HG02981 (cell line): ENCODE measurements around the gene SHANK1.
"Not testable (repeated sequence)": the region's sequence is repeated elsewhere in the genome, so short reads cannot be mapped to it uniquely, and the experiment has no call there.

Source experiments
- ATAC-seq: cut with Tn5 transposase; IDR thresholded peaks from one replicate; pipeline ENCODE4 v1.9.1; 2021; ENCODE audit warnings: mild to moderate bottlenecking, moderate library complexity; ENCODE audit not compliant: unreplicated experiment

The SHANK1 gene

DNA sequence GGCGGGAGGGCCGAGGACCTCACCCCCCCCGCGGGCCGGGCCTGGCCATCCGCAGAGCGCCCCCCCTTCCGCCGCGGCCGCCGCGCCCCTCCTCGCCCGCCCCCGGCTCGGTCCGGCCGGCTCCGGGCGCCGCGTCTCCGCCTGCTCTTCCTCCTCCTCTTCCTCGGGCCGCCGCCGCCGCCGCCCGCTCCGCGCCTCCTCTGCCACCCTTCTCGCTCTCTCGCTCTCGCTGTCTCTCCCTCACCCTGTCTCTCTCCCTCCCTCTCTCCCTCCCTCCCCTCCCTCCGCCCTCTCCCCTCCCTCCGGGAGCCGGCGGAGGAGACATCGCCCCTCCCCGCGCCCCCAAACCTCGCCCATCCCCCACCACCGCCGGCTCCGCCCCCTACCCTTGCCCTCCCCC lies at the start of gene SHANK1:
TSS of gene SHANK1 (minus strand) at position 237 of the 400 bp plus-strand sequence. CDS start 2,883 bp downstream, outside the sequence.
- ATAC-seq: no peak

DNA sequence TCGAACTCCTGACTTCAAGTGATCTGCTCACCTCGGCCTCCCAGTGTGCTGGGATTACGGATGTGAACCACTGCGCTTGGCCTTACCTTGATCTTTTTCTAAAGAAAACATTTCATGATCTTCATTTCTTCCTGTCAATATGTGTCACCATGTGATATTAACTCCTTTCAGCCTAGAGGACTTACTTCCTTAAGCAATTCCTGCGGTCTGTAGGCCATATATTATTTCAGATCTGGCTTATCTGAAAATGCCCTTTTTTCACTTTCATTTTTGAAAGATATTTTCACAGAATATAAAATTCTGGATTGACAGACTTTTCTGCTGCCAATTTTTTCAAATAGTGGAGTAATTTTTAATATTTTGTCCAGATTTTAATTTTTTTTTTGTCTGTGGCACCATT lies 48.7 kb upstream of the SHANK1 start:
- ATAC-seq: no peak

GRCh38 chr19:50767263-50767662 lies 47.7 kb upstream of the SHANK1 start:
- not testable (repeated sequence) for ATAC-seq

DNA sequence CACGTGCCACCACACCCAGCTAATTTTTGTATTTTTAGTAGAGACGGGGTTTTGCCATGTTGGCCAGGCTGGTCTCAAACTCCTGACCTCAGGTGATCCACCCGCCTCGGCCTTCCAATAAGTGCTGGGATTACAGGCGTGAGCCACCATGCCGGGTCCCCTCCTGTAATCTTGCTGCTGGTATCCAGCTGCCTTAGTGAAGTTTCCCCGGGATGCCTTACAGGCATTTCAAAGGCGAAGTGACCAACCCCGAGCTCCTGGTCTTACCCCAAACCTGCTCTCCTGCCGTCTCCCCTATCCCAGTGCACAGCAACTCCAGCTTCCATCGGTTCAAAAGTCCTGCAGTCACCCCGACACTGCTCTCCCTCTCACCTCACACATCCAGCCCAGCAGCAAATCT lies 47.1 kb upstream of the SHANK1 start:
- not testable (repeated sequence) for ATAC-seq

DNA sequence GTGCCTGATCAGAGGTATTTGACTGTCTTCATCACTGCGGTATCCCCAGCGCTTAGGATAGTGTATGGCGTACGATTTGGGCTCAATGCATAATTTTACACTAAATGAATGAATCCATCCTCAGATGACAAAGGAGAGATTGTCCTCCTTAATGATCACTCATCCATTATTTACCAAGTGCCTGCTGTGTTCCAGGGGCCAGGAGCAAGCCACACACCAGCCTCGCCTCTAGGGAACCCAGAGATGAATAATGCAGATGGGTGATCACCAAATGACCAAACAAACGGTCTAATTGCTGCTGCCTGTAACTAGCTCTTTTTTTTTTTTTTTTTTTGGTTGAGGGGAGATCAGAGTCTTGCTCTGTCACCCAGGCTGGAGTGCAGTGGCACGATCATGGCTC lies 44.8 kb upstream of the SHANK1 start:
- ATAC-seq: no peak

GRCh38 chr19:50763521-50763920 lies 43.9 kb upstream of the SHANK1 start:
- not testable (repeated sequence) for ATAC-seq

- ATAC-seq: not testable (repeated sequence)
These were observed 41.9 kb upstream of the SHANK1 start for GRCh38 chr19:50761501-50761900.

DNA sequence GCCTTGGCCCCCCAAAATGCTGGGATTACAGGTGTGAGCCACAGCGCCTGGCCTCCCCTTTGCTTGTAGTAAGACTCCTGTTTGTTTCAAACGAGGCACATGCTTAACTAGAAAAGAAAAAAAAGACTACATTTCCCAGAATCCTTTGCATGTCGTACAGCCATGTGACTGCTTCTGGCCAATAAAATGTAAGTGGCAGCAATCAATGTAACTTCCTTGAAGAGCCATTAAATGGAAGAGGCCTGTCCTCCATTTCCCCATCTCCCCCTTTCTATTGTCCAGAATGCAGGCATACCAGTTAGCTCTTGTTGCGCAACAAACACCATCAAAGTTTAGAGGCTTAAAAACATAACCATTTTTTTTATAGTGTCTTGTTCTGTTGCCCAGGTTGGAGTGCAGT lies 40.3 kb upstream of the SHANK1 start:
- no peak for ATAC-seq

GRCh38 chr19:50759076-50759475 lies 39.5 kb upstream of the SHANK1 start:
- ATAC-seq: not testable (repeated sequence)

GRCh38 chr19:50757624-50758023 lies 38.0 kb upstream of the SHANK1 start:
- ATAC-seq: not testable (repeated sequence)

DNA sequence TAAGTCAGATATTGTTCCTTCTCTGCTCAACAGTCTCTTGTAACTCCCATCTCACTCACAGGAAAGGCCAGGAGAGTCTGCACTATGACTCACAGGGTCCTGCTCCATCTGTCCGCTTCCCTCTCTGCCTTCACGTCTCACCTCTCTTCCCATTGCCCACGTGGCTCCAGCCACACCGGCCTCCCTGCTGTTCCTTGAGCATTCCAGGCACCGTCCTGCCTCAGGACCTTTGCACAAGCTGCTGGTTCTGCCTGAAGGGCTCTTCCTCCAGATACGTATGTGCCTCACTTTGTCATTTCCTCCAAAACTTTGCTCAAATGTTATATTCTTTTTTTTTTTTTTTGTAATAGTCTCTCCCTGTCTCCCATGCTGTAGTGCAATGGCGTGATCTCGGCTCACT lies 36.6 kb upstream of the SHANK1 start:
- ATAC-seq: not testable (repeated sequence)

DNA sequence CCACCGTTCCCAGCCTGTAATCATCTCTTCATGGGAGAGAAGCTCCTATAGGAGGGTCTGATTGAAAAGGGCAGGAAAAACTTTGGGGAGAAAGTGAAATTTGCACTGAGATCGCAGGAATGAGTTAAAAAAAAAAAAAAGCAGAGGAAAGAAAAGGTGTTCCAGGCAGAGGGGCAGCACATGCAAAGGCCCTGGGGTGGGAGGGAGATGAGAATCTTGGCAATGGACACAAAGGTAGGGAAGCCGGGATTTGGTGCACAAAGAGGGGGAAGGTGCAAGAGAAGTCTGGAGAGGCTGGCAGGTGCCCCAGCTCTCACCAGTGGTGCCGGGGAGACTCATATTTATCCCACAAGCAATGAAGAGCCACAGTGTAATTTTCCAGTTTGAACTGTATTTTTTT lies 34.3 kb upstream of the SHANK1 start:
- ATAC-seq: no peak

GRCh38 chr19:50750010-50750409 lies 30.4 kb upstream of the SHANK1 start:
- ATAC-seq: no peak

- ATAC-seq: no peak
These were observed 29.9 kb upstream of the SHANK1 start for GRCh38 chr19:50749490-50749889.

DNA sequence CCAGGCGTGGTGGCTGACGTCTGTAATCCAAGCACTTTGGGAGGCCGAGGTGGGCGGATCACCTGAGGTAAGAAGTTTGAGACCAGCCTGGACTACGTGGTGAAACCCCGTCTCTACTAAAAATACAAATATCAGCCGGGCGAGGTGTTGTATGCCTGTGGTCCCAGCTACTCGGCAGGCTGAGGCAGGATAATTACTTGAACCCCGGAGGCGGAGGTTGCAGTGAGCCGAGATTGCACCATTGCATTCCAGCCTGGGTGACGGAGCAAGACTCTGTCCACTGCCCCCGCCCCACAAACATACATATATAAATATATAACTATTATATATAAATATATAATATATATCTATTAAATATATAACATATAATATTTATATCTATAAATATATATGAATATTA lies 27.5 kb upstream of the SHANK1 start:
- not testable (repeated sequence) for ATAC-seq

- ATAC-seq: no peak
These were observed 25.6 kb upstream of the SHANK1 start for GRCh38 chr19:50745221-50745620.

DNA sequence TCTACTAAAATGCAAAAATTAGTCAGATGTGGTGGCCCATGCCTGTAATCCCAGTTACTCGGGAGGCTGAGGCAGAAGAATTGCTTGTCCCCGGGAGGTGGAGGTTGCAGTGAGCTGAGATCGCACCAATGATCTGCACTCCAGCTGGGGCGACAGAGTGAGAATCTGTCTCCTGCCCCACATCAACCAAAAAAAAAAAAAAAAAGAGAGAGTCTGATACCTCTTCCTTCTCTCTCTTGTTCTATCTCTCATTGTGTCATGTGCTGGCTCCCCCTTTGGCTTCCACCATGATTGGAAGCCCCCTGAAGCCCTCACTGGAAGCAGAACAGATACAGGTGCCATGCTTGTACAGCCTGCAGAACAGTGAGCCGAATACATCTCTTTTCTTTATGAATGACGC lies 23.9 kb upstream of the SHANK1 start:
- no peak for ATAC-seq

- ATAC-seq: no peak
These were observed 21.8 kb upstream of the SHANK1 start for GRCh38 chr19:50741179-50741933.

GRCh38 chr19:50739914-50740426 lies 20.4 kb upstream of the SHANK1 start:
- ATAC-seq: no peak

- ATAC-seq: no peak
These were observed 19.7 kb upstream of the SHANK1 start for GRCh38 chr19:50739132-50739913.

- ATAC-seq: no peak
These were observed 16.7 kb upstream of the SHANK1 start for GRCh38 chr19:50736338-50736737.

DNA sequence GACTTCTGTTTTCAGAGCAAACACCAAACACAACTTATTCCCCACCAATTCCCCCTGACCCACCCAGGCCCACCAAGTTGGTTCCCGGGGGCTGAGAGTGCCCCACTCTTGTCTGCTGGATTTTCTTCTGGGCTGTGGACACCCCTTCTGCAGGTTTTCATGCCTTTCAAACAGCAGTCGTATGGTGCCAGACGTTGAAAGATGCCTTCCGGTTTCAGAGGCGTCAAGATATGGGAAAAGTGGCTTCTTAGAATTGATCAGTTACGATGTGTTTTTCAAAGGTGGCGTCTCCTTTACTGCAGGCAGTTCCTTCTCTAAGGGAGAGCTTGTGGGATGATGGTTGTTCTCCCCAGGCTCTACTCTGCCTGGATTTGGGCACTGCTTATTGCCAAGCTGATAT lies 16.3 kb upstream of the SHANK1 start:
- no peak for ATAC-seq
